HG03064 (cell line): ENCODE results near the gene LILRA5.
"Not testable (repeated sequence)": the region's sequence is repeated elsewhere in the genome, so short reads cannot be mapped to it uniquely, and the experiment has no call there.

Experiments
- ATAC-seq: cut with Tn5 transposase; IDR thresholded peaks from one replicate; pipeline ENCODE4 v1.9.1; 2021; ENCODE audit warnings: low read depth; ENCODE audit not compliant: unreplicated experiment

LILRA5 gene

GRCh38 chr19:54312436-54313377 is at the start of gene LILRA5:
TSS of gene LILRA5 (minus strand) at chr19:54313166. CDS start at chr19:54313019, 147 bp downstream.
- ATAC-seq, result no peak

DNA sequence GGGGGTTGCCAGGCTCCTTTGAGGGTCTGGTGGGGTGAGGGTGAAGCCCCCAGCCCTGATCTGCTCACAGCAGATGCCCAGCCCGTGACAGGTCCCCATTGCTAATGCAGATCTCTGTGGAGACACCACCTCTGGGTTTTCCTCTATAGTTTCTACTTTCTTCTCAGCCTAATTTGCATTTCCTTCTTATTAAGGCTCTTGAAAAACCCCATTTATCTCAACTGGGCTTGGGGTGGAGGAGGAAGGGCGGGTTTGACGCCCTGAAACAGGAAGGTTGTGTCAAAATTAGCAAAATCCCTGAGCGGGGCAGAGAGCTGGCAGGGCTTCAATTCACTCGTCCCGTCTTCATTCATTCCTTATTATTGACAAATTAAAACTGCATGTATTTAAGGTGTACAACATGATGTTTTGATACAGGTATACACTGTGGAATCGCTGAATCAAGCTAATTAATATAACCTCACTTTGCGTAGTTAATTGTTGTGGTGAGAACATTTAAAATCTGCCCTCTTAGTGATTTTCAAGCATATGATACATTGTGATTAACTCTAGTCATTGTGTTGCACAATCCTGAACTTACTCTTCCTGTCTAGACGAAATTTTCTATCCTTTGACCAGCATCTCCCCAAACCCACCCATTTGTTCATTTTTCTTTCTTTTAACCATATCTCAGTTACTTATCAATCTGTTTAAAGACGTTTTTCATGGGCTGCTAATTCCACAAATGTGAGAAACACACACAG is 48.9 kb upstream of the LILRA5 start:
- ATAC-seq, result not testable (repeated sequence)

GRCh38 chr19:54359149-54359820 is 46.3 kb upstream of the LILRA5 start:
- ATAC-seq, result not testable (repeated sequence)

- no peak for ATAC-seq
Measured at GRCh38 chr19:54357381-54357780, 44.4 kb upstream of the LILRA5 start.

DNA sequence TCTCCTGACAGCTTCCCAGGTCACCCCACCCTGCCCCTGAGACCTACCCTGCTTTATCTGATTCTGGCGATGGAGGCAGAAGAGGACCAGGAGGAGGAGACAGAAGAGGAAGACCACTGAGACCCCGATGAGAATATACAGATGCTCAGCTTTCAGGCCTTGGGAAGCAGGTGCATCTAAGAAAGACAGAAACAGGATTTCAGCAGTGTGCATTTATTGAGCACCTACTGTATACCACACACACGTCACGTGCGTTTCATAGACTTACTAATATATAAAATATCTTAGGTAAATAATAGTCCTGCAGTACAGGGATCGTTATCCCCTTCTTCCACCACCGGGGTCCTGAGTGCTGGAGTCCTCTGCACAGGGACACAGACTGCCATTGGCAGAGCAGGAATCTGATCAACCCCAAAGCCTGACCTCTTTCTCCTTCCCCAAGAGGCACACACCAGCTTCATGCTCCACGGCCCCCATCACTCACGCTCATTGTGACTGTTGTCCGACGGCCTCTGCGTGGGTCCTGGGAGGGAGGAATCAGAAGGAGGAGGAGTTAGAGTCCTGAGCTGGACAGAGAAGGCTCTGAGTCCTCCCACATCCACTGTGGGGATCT is 43.6 kb upstream of the LILRA5 start:
- ATAC-seq, result no peak

DNA sequence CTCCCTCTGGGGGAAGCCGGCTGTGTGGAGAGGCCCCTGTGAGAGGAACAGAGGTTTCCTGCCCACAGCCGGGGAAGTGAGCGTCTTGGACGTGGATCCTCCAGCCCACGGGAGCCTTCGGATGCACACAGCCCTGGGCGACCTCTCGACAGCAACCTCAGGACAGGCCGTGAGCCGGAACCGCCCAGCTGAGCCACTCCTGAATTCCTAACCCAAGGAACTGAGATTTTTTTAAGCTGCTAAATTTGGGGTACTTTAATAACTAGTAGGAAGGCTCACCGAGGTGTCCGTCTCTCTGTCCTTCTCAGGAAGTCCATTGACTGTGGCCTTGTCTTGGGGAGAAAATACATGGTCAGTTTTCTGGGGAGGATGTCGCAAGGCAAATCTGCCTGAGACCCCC is 42.7 kb upstream of the LILRA5 start:
- ATAC-seq, result no peak

DNA sequence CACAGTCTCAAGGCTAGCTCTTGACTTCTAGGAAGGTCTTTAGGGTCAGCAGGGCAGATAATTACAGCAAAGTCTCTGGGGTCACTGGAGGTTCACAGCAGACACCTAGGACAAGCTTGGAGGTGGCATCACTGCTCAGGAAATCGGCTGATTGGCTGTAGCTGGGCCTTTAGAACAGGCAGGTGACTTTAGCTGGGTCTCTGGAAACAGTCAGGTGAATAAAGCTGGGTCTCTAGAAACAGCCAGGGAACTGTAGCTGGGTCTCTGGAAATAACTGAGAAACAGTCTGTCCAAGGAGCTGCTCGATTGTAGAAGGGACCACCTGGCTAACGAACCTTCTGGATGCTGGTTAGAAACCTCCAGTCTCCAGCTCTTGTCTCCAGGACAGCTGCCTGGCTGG is 41.8 kb upstream of the LILRA5 start:
- ATAC-seq, result no peak

DNA sequence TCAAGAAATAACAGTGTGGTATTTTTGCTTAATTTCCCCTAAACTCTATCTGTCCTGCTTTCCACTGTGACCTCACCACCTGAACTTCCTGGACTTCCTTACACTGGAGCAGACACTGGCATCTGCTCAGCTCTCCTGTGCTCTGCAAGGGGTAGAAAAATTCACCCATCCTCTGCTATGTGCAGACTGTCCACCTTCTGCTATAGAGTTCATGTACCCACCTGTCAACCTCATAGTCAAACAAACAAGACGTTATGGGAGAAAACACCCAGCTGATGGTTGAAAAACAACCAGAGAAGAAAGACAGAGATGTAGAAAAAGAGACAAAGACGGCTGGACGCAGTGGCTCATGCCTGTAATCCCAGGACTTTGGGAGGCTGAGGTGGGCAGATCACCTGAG is 39.6 kb upstream of the LILRA5 start:
- ATAC-seq, result no peak

DNA sequence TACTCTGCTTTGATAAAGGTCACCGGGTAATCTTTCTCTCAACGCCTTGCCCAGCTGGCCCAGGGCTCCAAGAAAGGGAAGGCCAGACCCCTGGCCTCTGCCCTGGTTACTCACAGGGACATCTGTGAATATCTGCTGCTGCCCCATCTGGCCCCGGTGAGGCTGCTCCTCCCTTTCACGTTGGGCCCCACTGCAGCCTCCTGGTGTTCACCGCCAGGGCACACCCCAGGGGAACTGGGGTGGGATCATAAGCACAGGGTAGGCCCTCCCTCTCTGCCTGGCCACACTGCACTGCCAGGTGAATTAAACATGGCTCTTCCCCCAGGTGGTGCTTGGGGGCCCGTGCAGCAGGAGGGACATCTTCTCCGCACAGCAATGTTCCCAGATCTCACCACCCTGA is 39.1 kb upstream of the LILRA5 start:
- ATAC-seq, result no peak

DNA sequence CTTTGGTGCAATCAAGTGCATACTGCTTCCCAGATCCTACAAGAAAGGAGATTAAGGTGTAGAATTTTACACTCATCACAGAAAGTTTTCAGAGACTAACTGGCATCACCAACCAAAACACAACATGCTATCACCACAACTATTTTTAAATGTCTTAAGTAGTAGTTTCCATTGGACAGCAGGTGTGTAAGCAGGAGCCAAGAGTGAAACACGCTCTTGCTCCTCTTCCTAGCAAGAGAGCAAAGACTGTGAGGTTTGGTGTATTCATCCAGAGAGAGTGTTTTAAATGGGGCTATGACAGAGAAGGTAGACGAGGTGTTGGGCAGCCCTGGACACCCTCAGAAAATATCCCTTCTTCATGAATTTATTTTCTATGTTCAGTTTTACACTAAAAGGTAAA is 38.5 kb upstream of the LILRA5 start:
- ATAC-seq, result no peak

DNA sequence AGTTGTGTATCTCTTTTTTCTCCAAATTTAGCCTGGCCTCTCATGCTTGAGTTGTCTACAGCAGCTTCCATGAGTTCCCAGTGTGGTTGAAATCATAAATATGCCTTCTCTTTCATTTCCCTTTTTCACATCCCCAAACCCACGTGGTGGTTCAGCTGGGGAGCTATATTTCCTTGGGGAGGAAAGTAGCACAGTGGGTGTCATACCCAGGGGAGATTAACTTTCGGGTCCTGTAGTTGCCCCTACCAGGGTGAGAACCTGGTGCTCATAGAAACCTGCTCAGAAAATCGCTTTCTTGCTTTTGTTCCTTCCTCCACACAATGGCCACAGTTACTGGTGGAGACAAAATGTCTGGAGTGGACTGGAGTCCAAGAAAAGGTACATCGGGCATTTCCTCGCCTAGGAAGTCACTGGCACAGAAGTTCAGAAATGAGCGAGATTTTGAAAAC is 33.0 kb upstream of the LILRA5 start:
- no peak for ATAC-seq

GRCh38 chr19:54343868-54344267 is 30.9 kb upstream of the LILRA5 start:
- no peak for ATAC-seq

GRCh38 chr19:54341295-54341694 is 28.3 kb upstream of the LILRA5 start:
- ATAC-seq, result no peak

GRCh38 chr19:54339646-54340358 is 26.8 kb upstream of the LILRA5 start:
- ATAC-seq, result no peak

DNA sequence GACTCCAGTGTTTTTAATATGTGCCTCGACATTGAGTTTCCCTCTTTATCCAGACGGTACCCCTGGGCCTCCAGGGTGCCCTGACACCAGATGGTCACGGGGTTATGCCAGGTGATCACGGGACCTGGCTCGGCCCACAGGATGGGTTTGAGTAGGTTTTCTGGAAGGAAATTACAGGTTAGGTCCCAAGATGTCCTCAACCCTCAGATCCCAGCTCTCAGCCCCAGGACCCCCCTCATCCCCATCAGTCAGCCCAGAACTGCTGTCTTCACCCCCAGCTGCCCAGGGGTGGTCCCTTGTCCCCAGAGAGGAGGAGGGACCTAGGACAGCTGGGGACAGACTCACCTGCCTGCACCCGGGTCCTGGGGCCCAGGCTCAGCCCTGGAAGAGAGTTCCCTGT is 25.6 kb upstream of the LILRA5 start:
- ATAC-seq, result no peak

DNA sequence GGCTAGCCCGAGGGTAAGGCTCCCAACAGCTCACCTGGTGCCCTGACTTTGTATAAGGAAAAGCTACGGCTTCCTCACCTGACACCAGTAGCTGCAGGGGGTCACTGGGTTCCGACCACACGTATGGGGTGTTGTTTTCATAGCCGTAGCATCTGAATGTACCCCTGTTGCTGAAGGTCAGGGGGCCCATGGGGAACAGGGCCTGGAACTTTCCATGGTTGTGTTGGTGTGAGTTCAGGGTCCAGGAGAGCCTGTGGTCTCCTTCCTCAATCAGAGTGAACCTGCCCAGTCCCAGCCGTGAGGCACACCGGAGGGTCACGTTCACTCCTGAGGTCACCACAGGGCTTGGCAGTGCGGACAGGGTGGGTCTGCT is 24.9 kb upstream of the LILRA5 start:
- no peak for ATAC-seq

DNA sequence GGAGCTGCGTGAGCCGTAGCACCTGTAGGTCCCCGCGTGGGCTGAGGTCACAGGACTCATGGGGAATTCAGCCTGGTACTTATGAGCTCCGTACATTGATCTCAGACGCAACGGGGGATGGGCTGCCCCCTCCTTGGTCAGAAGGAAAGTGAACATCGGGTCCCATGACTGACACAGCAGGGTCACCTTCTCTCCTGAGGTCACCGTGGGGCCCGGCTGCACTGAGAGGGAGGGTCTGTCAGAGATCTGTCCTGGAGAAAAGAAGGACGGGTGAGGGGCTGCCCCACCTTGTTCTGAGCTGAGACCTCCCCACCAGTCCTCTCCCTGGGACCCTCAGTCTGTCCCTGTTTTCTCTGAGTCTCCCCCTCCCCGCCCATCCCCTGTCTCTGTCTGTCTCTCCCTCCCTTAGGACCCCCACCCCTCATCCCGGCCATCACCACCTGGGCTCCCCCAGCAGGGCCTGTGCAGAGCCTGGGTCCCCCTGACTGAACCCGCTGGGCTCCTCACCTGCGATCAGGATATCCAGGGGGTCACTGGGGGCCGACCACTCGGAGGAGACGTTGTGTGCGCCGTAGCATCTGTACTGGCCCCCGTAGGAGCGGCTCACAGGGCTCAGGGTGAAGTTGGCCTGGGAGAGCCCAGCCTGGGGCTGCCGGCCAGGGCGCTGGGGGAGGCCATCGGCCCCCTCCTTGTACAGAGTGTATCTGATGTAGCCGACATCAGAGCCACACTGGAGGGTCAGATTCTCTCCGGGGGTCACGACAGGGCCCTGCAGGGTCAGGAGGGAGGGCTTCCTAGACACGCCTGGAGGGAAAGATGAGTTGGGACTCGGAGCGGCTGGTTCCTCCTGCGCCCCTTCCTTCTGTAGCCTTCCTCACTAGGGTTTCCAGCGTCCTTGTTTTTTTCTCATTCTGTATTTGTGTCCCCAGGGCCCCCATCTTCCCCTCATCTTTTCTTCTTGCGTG is 24.2 kb upstream of the LILRA5 start:
- ATAC-seq, result no peak

DNA sequence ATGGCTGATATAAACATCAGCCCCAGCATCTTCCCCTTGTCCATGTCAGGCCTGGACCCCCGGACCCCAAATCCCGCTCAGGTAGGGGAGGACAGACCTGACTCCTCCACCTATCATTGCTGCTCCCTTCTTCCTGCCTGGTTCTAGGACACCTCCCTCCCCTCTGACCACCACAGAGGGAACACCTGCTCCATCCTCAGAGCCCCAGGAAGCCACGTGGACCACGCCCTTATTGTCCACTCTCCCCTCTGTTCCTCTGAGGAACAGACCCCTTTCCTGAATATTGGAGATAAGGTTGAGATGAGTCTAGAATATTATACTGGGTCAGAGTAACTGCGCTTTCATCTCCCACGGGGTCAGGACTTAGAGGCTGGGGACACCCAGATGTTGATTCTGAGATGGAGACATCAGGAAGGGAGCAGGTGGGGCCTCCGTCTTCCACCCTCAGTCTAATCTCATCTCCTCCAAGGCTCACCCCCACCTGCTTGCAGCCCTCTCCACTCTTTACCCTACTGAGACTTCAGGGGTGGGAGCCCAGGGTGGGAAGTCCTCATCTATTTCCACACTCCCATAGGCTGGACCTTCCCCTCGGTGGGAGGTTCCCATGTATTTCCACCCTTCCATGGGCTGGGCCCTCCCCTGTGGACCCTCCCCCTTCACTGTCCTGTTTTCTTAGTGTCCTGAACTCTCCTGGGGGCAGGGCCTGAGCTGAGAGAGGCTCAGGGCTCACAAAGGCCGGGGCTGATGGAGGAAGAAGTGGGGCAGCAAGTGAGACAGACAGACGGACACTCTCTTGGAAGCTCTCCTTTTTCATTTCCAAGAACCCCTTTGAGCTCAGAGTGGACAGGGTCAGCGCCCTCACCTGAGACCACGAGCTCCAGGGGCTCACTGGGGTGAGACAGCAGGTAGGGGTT is 23.3 kb upstream of the LILRA5 start:
- no peak for ATAC-seq
